ENCODE results near the gene PASK. TPM values are rescaled to one million over a fixed set of nuclear protein-coding genes. Genes with fewer than 3 reads are reported as not detected.

The PASK gene
- total RNA-seq, 1 experiment from 2014 or later, result 45.8 TPM

DNA sequence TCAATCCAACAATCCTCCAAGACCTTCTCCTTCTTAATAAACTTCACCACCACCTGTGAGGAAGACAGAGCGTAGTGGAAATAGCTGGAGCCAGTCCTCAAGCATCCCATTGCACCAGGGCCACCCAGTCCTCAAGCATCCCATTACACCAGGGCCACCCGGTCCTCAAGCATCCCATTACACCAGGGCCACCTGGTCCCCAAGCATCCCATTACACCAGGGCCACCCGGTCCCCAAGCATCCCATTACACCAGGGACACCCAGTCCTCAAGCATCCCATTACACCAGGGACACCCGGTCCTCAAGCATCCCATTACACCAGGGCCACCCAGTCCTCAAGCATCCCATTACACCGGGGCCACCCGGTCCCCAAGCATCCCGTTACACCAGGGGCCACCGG is 33.9 kb downstream of the PASK start:
- ChIA-PET CTCF (no interaction called here), POLR2A (no interaction called here), RAD21 (ENCODE audit: low non-redundant PET in 1 of 2, low total read pairs in 2 of 2, uncharacterized antibody in 2 of 2, unreplicated experiment in 2 of 2) (no interaction called here)
- Histone ChIP-seq H3K9me2 (ENCODE audit: insufficient read depth) (no peaks in the 10 kb centered on the region), H3K4me2 (ENCODE audit: low read length) (no peak overlapping the region), H3K9me3 (ENCODE audit: control insufficient read depth in 1 of 2, insufficient read depth in 1 of 2, low read depth in 1 of 2, low read length in 2 of 2) (no peaks in the 10 kb centered on the region), H2AFZ (ENCODE audit: low read depth, low read length, poor library complexity, severe bottlenecking) (no peak overlapping the region), H3K4me3 (replicated peaks in 1 of 2; ENCODE audit: low read depth in 1 of 2, low read length in 2 of 2) (no peak overlapping the region), H4K20me1 (ENCODE audit: insufficient read depth) (no peaks in the 10 kb centered on the region), H3K36me3 (ENCODE audit: control insufficient read depth in 1 of 2, insufficient read depth in 2 of 2, low read length in 2 of 2) (no peaks in the 10 kb centered on the region), H3K27me3 (ENCODE audit: insufficient read depth, low read length) (no peaks in the 10 kb centered on the region), H3K4me1 (ENCODE audit: control insufficient read depth in 1 of 2, insufficient read depth in 2 of 2, low read length in 2 of 2) (no peaks in the 10 kb centered on the region), H3K27ac (ENCODE audit: low read depth, low read length) (no peak overlapping the region), H3K9ac (ENCODE audit: low read length) (no peak overlapping the region), H3K79me2 (ENCODE audit: insufficient read depth, low read length) (no peaks in the 10 kb centered on the region)
- intact Hi-C loops (cut with micrococcal nuclease), result no loop called here
- BruUV-seq (replicated peaks), result no TSS peak
- ATAC-seq (no peak), DNase-seq (ENCODE audit: low read depth, low spot score) (no peak)
- TF ChIP-seq RAD21 (IDR thresholded peaks at IDR 0.05; ENCODE audit: low read depth) (no peak), ZNF274 (IDR thresholded peaks at IDR 0.05; ENCODE audit: low read depth, low read length) (no peak), POLR2AphosphoS5 (IDR thresholded peaks at IDR 0.05; ENCODE audit: low read depth, low read length) (no peak), CBX3 (IDR thresholded peaks at IDR 0.05; ENCODE audit: low read depth) (no peak), YY1 (IDR thresholded peaks at IDR 0.05; ENCODE audit: extremely low read depth, insufficient replicate concordance, low read depth, low read length) (no peak), ATF3 (IDR thresholded peaks at IDR 0.05) (no peak), FOSL1 (IDR thresholded peaks at IDR 0.05; ENCODE audit: low read depth) (no peak), TCF7L2 (IDR thresholded peaks at IDR 0.05; ENCODE audit: borderline replicate concordance, extremely low read depth, insufficient read depth, insufficient read length) (no peak), ZBTB33 (IDR thresholded peaks at IDR 0.05; ENCODE audit: extremely low read depth, insufficient replicate concordance, low read length) (no peak), JUND (IDR thresholded peaks at IDR 0.05) (no peak), EGR1 (IDR thresholded peaks at IDR 0.05; ENCODE audit: low read depth) (no peak), EZH2 (IDR thresholded peaks at IDR 0.05) (no peak)

Data from HCT116 (cell line).